Keratinocyte (primary cell): ENCODE measurements around the gene MVB12B. TPM values are rescaled to one million over a fixed set of nuclear protein-coding genes. Genes with fewer than 3 reads are reported as not detected.

Source experiments
- DNase-seq: peaks from one replicate; pipeline ENCODE4 v3.0.0-alpha.2; 2011; ENCODE audit warnings: low read depth, missing footprints, low spot score
- FAIRE-seq: peaks from 2 replicates; lab custom pipeline; 2011; peaks lifted over from hg19 to GRCh38; lab: Jason Lieb, UNC
- H2AFZ ChIP-seq: 2 replicates; pipeline ENCODE4 v1.6.0; 2012; ENCODE audit warnings: low read length, control low read depth, inconsistent platforms; ENCODE audit not compliant: control insufficient read depth
- H3K27ac ChIP-seq: 2 replicates; pipeline ENCODE4 v1.5.1; 2011; ENCODE audit warnings: low read length; ENCODE audit not compliant: control insufficient read depth, insufficient read depth
- H3K27me3 ChIP-seq: 3 replicates; pipeline ENCODE4 v1.6.0; 2011; ENCODE audit warnings: low read length; ENCODE audit not compliant: control insufficient read depth, insufficient read depth; ENCODE audit errors: extremely low read depth
- H3K36me3 ChIP-seq, 2 experiments: 2 replicates in 1 of 2; 3 replicates in 1 of 2; pipeline ENCODE4 v1.5.1; 2011; ENCODE audit warnings: low read length in 2 of 2, mild to moderate bottlenecking in 1 of 2; ENCODE audit not compliant: control insufficient read depth in 2 of 2, insufficient read depth in 2 of 2; ENCODE audit errors: extremely low read depth in 1 of 2
- H3K4me1 ChIP-seq: 3 replicates; pipeline ENCODE4 v1.5.1; 2011; ENCODE audit warnings: low read length; ENCODE audit not compliant: control insufficient read depth, insufficient read depth; ENCODE audit errors: extremely low read depth
- H3K4me2 ChIP-seq: 3 replicates; pipeline ENCODE4 v1.6.0; 2011; ENCODE audit warnings: low read depth, low read length; ENCODE audit not compliant: control insufficient read depth, insufficient read depth; ENCODE audit errors: extremely low read depth
- H3K4me3 ChIP-seq, 3 experiments: fragments of 200-600 bp in 1 of 3; sonication (generic) in 1 of 3; 2 replicates in 2 of 3; 3 replicates in 1 of 3; pipeline ENCODE4 v1.5.1; 2011 to 2016; ENCODE audit warnings: low read length in 3 of 3, mild to moderate bottlenecking in 3 of 3, control low read depth in 2 of 3, inconsistent platforms in 1 of 3, low read depth in 1 of 3, mixed read lengths in 1 of 3, mixed run types in 1 of 3, moderate library complexity in 1 of 3; ENCODE audit not compliant: control insufficient read depth in 2 of 3, insufficient read depth in 2 of 3; ENCODE audit errors: extremely low read depth in 1 of 3
- H3K79me2 ChIP-seq: 2 replicates; pipeline ENCODE4 v1.6.0; 2012; ENCODE audit warnings: low read length; ENCODE audit not compliant: control insufficient read depth, insufficient read depth
- H3K9ac ChIP-seq: 3 replicates; pipeline ENCODE4 v1.6.0; 2011; ENCODE audit warnings: low read length; ENCODE audit not compliant: control insufficient read depth, insufficient read depth; ENCODE audit errors: extremely low read depth
- H3K9me1 ChIP-seq: 3 replicates; pipeline ENCODE4 v1.6.0; 2011; ENCODE audit warnings: low read length; ENCODE audit not compliant: control insufficient read depth, insufficient read depth; ENCODE audit errors: extremely low read depth
- H3K9me3 ChIP-seq: 2 replicates; pipeline ENCODE4 v1.5.1; 2012; ENCODE audit warnings: low read depth, low read length; ENCODE audit not compliant: control insufficient read depth
- H4K20me1 ChIP-seq: 3 replicates; pipeline ENCODE4 v1.6.0; 2011; ENCODE audit warnings: low read length; ENCODE audit not compliant: control insufficient read depth, insufficient read depth; ENCODE audit errors: extremely low read depth
- CTCF ChIP-seq, 3 experiments: IDR thresholded peaks in 1 of 3; conservative IDR thresholded peaks in 1 of 3; optimal IDR thresholded peaks in 1 of 3; 2 replicates in 2 of 3; 3 replicates in 1 of 3; pipeline versions ENCODE3 to v1.5.1; 2011; ENCODE audit warnings: low read length in 3 of 3, mild to moderate bottlenecking in 3 of 3, moderate library complexity in 2 of 3, control low read depth in 1 of 3, inconsistent platforms in 1 of 3; ENCODE audit not compliant: insufficient read depth in 2 of 3; ENCODE audit errors: extremely low read depth in 1 of 3
- EZH2 ChIP-seq: IDR thresholded peaks from one replicate; pipeline ENCODE4 v1.6.1; 2012; ENCODE audit warnings: inconsistent platforms, mild to moderate bottlenecking, low read length, moderate library complexity
- dilution Hi-C: fragments of 300-500 bp; cut with MboI; formaldehyde crosslinking; loops from one replicate; pipeline ENCODE4 v1.7.0; 2020; ENCODE audit warnings: low sequenced_read_pairs; ENCODE audit not compliant: extremely low pct_ligation_motif_present
- polyA plus RNA-seq, 5 experiments: library from polyadenylated mRNA; depleted of rRNA in 3 of 5; stranded (reverse) in 3 of 5; stranded (forward) in 1 of 5; unstranded in 1 of 5; fragments of >200 nt; gene quantifications; 1 replicate in 1 of 5; 2 replicates in 3 of 5; 3 replicates in 1 of 5; pipeline versions ENCODE4 v1.2.1 to v1.2.3, GENCODE V29; 2011 to 2012; ENCODE audit warnings: missing spikeins in 2 of 5, low read depth in 1 of 5, low replicate concordance in 1 of 5

The MVB12B gene
- polyA plus RNA-seq, 1 donor (not counting 4 experiments of a cell fraction or from before 2014, with no cell fraction given), result 1.2 TPM

GRCh38 chr9:126430124-126430523 is 103.5 kb downstream of the MVB12B start:
- Histone ChIP-seq H3K36me3 (no peaks in the 10 kb centered on the region), H3K9me1 (no peaks in the 10 kb centered on the region), H3K4me2 (no peak overlapping the region), H3K9me3 (no peaks in the 10 kb centered on the region), H3K79me2 (no peaks in the 10 kb centered on the region), H3K27me3 (no peaks in the 10 kb centered on the region), H3K4me3 (no peak overlapping the region), H4K20me1 (no peaks in the 10 kb centered on the region), H3K27ac (no peak overlapping the region), H3K9ac (no peak overlapping the region), H2AFZ (no peak overlapping the region), H3K4me1 (no peaks in the 10 kb centered on the region)
- TF ChIP-seq EZH2 (no peak), CTCF (optimal IDR thresholded peaks at IDR 0.05 in 1 of 3, IDR thresholded peaks at IDR 0.05 in 1 of 3, conservative IDR thresholded peaks at IDR 0.05 in 1 of 3; ENCODE audit: extremely low read depth in 1 of 3, insufficient read depth in 2 of 3, low read length in 3 of 3) (no peak)
- no peak for DNase-seq
- dilution Hi-C loops, result no loop called here
- no peak for FAIRE-seq

- no peak for FAIRE-seq
- H3K9me1 ChIP-seq, result no peaks in the 10 kb centered on the region
- no peaks in the 10 kb centered on the region for H3K36me3 ChIP-seq
- H3K79me2 ChIP-seq, result no peaks in the 10 kb centered on the region
- no peak overlapping the region for H3K4me2 ChIP-seq
- DNase-seq, result no peak
- H3K27ac ChIP-seq, result no peak overlapping the region
- dilution Hi-C loops, result no loop called here
- TF ChIP-seq EZH2 (no peak), CTCF (optimal IDR thresholded peaks at IDR 0.05 in 1 of 3, IDR thresholded peaks at IDR 0.05 in 1 of 3, conservative IDR thresholded peaks at IDR 0.05 in 1 of 3; ENCODE audit: extremely low read depth in 1 of 3, insufficient read depth in 2 of 3, low read length in 3 of 3) (no peak)
- H2AFZ ChIP-seq, result no peak overlapping the region
- no peaks in the 10 kb centered on the region for H3K9me3 ChIP-seq
- H4K20me1 ChIP-seq, result no peaks in the 10 kb centered on the region
- H3K27me3 ChIP-seq, result no peaks in the 10 kb centered on the region
- H3K4me3 ChIP-seq, result no peak overlapping the region
- H3K4me1 ChIP-seq, result no peaks in the 10 kb centered on the region
- no peak overlapping the region for H3K9ac ChIP-seq
These were observed 104.6 kb downstream of the MVB12B start for GRCh38 chr9:126431077-126431742.
